HepG2 (cell line): ENCODE data around the gene NUP153. TPM values are rescaled to one million over a fixed set of nuclear protein-coding genes. Genes with fewer than 3 reads are reported as not detected.

ENCODE experiments used
- ATAC-seq: fragments of 200-7000 bp; cut with Tn5 transposase; 3 replicates; pipeline ENCODE4 v1.9.1; 2020; ENCODE audit warnings: mild to moderate bottlenecking, moderate library complexity
- BruUV-seq: library from RNA; stranded (reverse); fragments of 400-500 nt; replicated peaks from 2 replicates; lab custom pipeline; 2021; lab: Mats Ljungman, UMichigan
- CTCF ChIA-PET: fragments of 300-600 bp; formaldehyde crosslinking; extraction: SDS; loops from one replicate; lab custom pipeline; 2021; ENCODE audit warnings: low total read pairs, inconsistent platforms, low intra/inter-chr PET ratio; lab: Yijun Ruan, JAX
- POLR2A ChIA-PET: fragments of 350-600 bp; sonication (Branson Sonifier 250); formaldehyde crosslinking; loops from one replicate; lab custom pipeline; 2020; ENCODE audit warnings: antibody characterized with exemption, inconsistent platforms; lab: Yijun Ruan, JAX
- DNase-seq: peaks from one replicate; pipeline ENCODE4 v3.0.0-alpha.2; 2015; ENCODE audit warnings: low spot score
- FAIRE-seq: peaks from 3 replicates; lab custom pipeline; 2011; peaks lifted over from hg19 to GRCh38; lab: Jason Lieb, UNC
- H2AFZ ChIP-seq: one replicate; pipeline ENCODE4 v1.6.1; 2011; ENCODE audit warnings: low read length, inconsistent platforms
- H3K27ac ChIP-seq: fragments of 300-600 bp; 3 replicates; pipeline ENCODE4 v1.8.0; 2011; ENCODE audit warnings: mixed run types, mild to moderate bottlenecking, mixed read lengths, low read length, inconsistent platforms; ENCODE audit not compliant: insufficient read depth; ENCODE audit errors: extremely low read length
- H3K27me3 ChIP-seq, 2 experiments: fragments of 200-600 bp in 1 of 2; 2 replicates in 1 of 2; 3 replicates in 1 of 2; pipeline versions ENCODE4 v1.6.0 to v1.8.0; 2011; ENCODE audit warnings: low read length in 2 of 2, mild to moderate bottlenecking in 2 of 2, moderate library complexity in 2 of 2, inconsistent platforms in 1 of 2; ENCODE audit not compliant: insufficient read depth in 2 of 2, control insufficient read depth in 1 of 2
- H3K36me3 ChIP-seq, 2 experiments: fragments of 200-600 bp in 1 of 2; replicated peaks in 1 of 2; 2 replicates in 1 of 2; 3 replicates in 1 of 2; pipeline versions ENCODE4 v1.5.1 to v1.8.0; 2011; ENCODE audit warnings: low read length in 2 of 2, inconsistent platforms in 1 of 2; ENCODE audit not compliant: insufficient read depth in 2 of 2, control insufficient read depth in 1 of 2
- H3K4me1 ChIP-seq: 2 replicates; pipeline ENCODE4 v1.5.1; 2012; ENCODE audit warnings: low read length, inconsistent platforms; ENCODE audit not compliant: insufficient read depth
- H3K4me2 ChIP-seq: 2 replicates; pipeline ENCODE4 v1.6.0; 2011; ENCODE audit warnings: low read depth, low read length, inconsistent platforms
- H3K4me3 ChIP-seq, 3 experiments: fragments of 200-600 bp in 1 of 3; sonication (generic), shearing (Covaris generic) in 1 of 3; replicated peaks in 1 of 3; 2 replicates each; pipeline ENCODE4 v1.5.1; 2011 to 2016; ENCODE audit warnings: low read length in 3 of 3, inconsistent platforms in 2 of 3, low read depth in 2 of 3, mild to moderate bottlenecking in 2 of 3, control low read depth in 1 of 3, mixed read lengths in 1 of 3; ENCODE audit not compliant: insufficient read depth in 1 of 3
- H3K79me2 ChIP-seq: one replicate; pipeline ENCODE4 v1.6.1; 2011; ENCODE audit warnings: low read length, inconsistent platforms; ENCODE audit not compliant: insufficient read depth
- H3K9ac ChIP-seq: 2 replicates; pipeline ENCODE4 v1.6.0; 2011; ENCODE audit warnings: mild to moderate bottlenecking, low read depth, low read length, inconsistent platforms; ENCODE audit not compliant: insufficient read depth
- H3K9me3 ChIP-seq: 2 replicates; pipeline ENCODE4 v1.5.1; 2012; ENCODE audit warnings: mild to moderate bottlenecking, low read length
- H4K20me1 ChIP-seq: 2 replicates; pipeline ENCODE4 v1.6.0; 2011; ENCODE audit warnings: inconsistent platforms, mild to moderate bottlenecking, low read length, moderate library complexity; ENCODE audit not compliant: insufficient read depth
- CEBPG ChIP-seq: IDR thresholded peaks from 2 replicates; pipeline ENCODE4 v1.6.1; 2016
- GTF2F1 ChIP-seq: fragments of 150-350 bp; IDR thresholded peaks from 2 replicates; pipeline ENCODE4 v1.6.1; 2014; ENCODE audit warnings: low read length
- HNRNPK ChIP-seq: fragments of 200-400 bp; formaldehyde crosslinking; IDR thresholded peaks from 2 replicates; pipeline ENCODE4 v1.6.1; 2018; ENCODE audit warnings: low read length, low read depth, moderate library complexity, mild to moderate bottlenecking; ENCODE audit not compliant: poor library complexity, severe bottlenecking
- SOX5 ChIP-seq: IDR thresholded peaks from 2 replicates; pipeline ENCODE4 v1.6.1; 2016; ENCODE audit warnings: borderline replicate concordance
- ZNF225 ChIP-seq: sonication (generic); formaldehyde crosslinking; IDR thresholded peaks from 2 replicates; pipeline ENCODE4 v1.4.0; 2020; ENCODE audit warnings: mild to moderate bottlenecking, missing genetic modification reagents
- ZNF230 ChIP-seq: sonication (generic); formaldehyde crosslinking; IDR thresholded peaks from 2 replicates; pipeline ENCODE4 v1.4.0; 2020; ENCODE audit warnings: mild to moderate bottlenecking, missing genetic modification reagents
- ZNF382 ChIP-seq: sonication (generic); formaldehyde crosslinking; IDR thresholded peaks from 2 replicates; pipeline ENCODE4 v1.5.0; 2020; ENCODE audit warnings: missing genetic modification reagents, mild to moderate bottlenecking, borderline replicate concordance
- ZNF431 ChIP-seq: sonication (generic); formaldehyde crosslinking; IDR thresholded peaks from 2 replicates; pipeline ENCODE4 v1.9.0; 2022; ENCODE audit warnings: missing genetic modification reagents, low read depth, mild to moderate bottlenecking, borderline replicate concordance
- WGBS: methylation state at CpG from one replicate; pipeline ENCODE4 v1.1.6; 2017; ENCODE audit warnings: low lambda C conversion rate; 5-methylcytosine and 5-hydroxymethylcytosine counted together
- in situ Hi-C: cut with HindIII; loops from 2 replicates; pipeline ENCODE4 v1.10.0; 2017; ENCODE audit warnings: low pct_unique_long_range_greater_than_20kb; ENCODE audit not compliant: extremely low pct_ligation_motif_present
- intact Hi-C: fragments of 100-400 bp; cut with micrococcal nuclease; formaldehyde crosslinking; loops from one replicate; pipeline ENCODE4 v1.10.0; 2022; ENCODE audit not compliant: unreplicated experiment
- polyA plus RNA-seq, 8 experiments: library from polyadenylated mRNA; depleted of rRNA in 3 of 8; stranded (reverse) in 7 of 8; unstranded in 1 of 8; fragments of >200 nt; fragmentation: Illumina TruSeq in 4 of 8; extraction: Trizol in 4 of 8; gene quantifications; 2 replicates each; pipeline versions ENCODE4 v1.2.1 to v1.2.3, GENCODE V29; 2011 to 2016; ENCODE audit warnings: low read depth in 4 of 8, missing spikeins in 1 of 8, mixed read lengths in 1 of 8; ENCODE audit not compliant: insufficient read depth in 1 of 8
- total RNA-seq, 5 experiments: library from RNA; depleted of rRNA; stranded (reverse); fragments of >200 nt; fragmentation: Illumina TruSeq; extraction: Trizol; gene quantifications; 2 replicates each; pipeline ENCODE4 v1.2.3, GENCODE V29; 2016; ENCODE audit warnings: low read depth in 1 of 5
- TF ChIP-seq, protein P1 (sequence below): sonication (generic); formaldehyde crosslinking; IDR thresholded peaks from 2 replicates; pipeline ENCODE4 v1.4.0; 2020; ENCODE audit warnings: missing genetic modification reagents, borderline replicate concordance
- TF ChIP-seq, protein P2 (sequence below): sonication (generic); formaldehyde crosslinking; IDR thresholded peaks from 2 replicates; pipeline ENCODE4 v1.8.1; 2023; ENCODE audit warnings: mild to moderate bottlenecking, missing genetic modification reagents
- TF ChIP-seq, protein P3 (sequence below): sonication (generic); formaldehyde crosslinking; IDR thresholded peaks from 2 replicates; pipeline ENCODE4 v1.5.0; 2020; ENCODE audit warnings: mild to moderate bottlenecking, missing genetic modification reagents
- TF ChIP-seq, protein P4 (sequence below): IDR thresholded peaks from 2 replicates; pipeline ENCODE4 v1.6.1; 2016; ENCODE audit warnings: control low read depth
- TF ChIP-seq, protein P5 (sequence below): sonication (generic); formaldehyde crosslinking; IDR thresholded peaks from 2 replicates; pipeline ENCODE4 v1.4.0; 2020; ENCODE audit warnings: missing genetic modification reagents

NUP153 gene
- total and polyA plus RNA-seq, 2 of the 13 experiments (the other 11 are each of a cell fraction or from before 2014, with no cell fraction given), result 29.8 to 55.2 TPM

DNA sequence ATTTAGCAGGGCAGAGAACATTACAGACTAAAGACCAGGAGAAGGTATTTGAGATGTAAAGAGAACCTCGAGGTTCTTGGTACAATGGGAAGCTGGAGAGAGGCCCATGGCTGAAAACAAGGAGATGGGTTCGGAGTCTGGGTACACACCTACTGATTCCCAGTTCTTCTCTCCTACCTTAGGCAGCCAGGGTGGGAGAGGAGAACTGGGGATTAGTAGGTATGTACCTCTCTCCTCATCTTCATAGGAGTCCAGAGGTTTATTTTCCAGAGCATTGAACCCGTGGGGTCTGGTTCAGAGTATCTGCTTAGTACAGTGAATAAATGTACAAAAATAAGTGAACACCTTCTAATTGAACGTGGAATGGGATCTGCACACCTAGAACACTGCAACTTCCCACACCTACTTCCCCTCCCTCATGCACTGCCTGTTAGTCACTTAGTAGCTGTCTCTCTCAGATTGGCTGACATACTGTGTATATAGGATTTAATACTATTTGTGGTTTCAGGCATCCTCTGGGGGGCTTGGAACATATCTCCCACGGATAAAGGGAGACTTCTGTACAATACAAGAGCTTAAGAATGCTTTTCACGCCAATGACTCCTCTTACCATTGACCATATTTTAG is 23.5 kb upstream of the NUP153 start:
- in situ Hi-C loops, result no loop called here
- POLR2A ChIA-PET, result no interaction called here
- CTCF ChIA-PET, result no interaction called here
- no peaks in the 10 kb centered on the region for H3K27me3 ChIP-seq
- no peaks in the 10 kb centered on the region for H4K20me1 ChIP-seq
- H3K36me3 ChIP-seq, result no peaks in the 10 kb centered on the region
- no peaks in the 10 kb centered on the region for H3K79me2 ChIP-seq
- H3K4me2 ChIP-seq, result no peak overlapping the region
- H3K9me3 ChIP-seq, result no peaks in the 10 kb centered on the region
- no peak overlapping the region for H3K27ac ChIP-seq
- DNase-seq, result no peak
- FAIRE-seq, result no peak
- H2AFZ ChIP-seq, result no peak overlapping the region
- H3K9ac ChIP-seq, result no peak overlapping the region
- BruUV-seq, result no TSS peak
- 24% methylated on average over 6 of the region's 6 CpGs for WGBS
- peak; percentile 29; the same call in 1 of the 3 replicates for ATAC-seq
- intact Hi-C loops, result no loop called here
- no peak overlapping the region for H3K4me3 ChIP-seq
- peaks cover 14% of the 10 kb centered on the region for H3K4me1 ChIP-seq
- TF ChIP-seq, protein P1, sequence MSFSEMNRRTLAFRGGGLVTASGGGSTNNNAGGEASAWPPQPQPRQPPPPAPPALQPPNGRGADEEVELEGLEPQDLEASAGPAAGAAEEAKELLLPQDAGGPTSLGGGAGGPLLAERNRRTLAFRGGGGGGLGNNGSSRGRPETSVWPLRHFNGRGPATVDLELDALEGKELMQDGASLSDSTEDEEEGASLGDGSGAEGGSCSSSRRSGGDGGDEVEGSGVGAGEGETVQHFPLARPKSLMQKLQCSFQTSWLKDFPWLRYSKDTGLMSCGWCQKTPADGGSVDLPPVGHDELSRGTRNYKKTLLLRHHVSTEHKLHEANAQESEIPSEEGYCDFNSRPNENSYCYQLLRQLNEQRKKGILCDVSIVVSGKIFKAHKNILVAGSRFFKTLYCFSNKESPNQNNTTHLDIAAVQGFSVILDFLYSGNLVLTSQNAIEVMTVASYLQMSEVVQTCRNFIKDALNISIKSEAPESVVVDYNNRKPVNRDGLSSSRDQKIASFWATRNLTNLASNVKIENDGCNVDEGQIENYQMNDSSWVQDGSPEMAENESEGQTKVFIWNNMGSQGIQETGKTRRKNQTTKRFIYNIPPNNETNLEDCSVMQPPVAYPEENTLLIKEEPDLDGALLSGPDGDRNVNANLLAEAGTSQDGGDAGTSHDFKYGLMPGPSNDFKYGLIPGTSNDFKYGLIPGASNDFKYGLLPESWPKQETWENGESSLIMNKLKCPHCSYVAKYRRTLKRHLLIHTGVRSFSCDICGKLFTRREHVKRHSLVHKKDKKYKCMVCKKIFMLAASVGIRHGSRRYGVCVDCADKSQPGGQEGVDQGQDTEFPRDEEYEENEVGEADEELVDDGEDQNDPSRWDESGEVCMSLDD (CRISPR knock-in tag), result no peak
- no peak for TF ChIP-seq ZNF225 (CRISPR knock-in tag)
- TF ChIP-seq SOX5 (CRISPR knock-in tag), result no peak
- TF ChIP-seq ZNF431 (CRISPR knock-in tag), result no peak
- TF ChIP-seq, protein P2, sequence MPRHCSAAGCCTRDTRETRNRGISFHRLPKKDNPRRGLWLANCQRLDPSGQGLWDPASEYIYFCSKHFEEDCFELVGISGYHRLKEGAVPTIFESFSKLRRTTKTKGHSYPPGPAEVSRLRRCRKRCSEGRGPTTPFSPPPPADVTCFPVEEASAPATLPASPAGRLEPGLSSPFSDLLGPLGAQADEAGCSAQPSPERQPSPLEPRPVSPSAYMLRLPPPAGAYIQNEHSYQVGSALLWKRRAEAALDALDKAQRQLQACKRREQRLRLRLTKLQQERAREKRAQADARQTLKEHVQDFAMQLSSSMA (CRISPR knock-in tag), result no peak
- TF ChIP-seq HNRNPK, result no peak
- TF ChIP-seq, protein P3, sequence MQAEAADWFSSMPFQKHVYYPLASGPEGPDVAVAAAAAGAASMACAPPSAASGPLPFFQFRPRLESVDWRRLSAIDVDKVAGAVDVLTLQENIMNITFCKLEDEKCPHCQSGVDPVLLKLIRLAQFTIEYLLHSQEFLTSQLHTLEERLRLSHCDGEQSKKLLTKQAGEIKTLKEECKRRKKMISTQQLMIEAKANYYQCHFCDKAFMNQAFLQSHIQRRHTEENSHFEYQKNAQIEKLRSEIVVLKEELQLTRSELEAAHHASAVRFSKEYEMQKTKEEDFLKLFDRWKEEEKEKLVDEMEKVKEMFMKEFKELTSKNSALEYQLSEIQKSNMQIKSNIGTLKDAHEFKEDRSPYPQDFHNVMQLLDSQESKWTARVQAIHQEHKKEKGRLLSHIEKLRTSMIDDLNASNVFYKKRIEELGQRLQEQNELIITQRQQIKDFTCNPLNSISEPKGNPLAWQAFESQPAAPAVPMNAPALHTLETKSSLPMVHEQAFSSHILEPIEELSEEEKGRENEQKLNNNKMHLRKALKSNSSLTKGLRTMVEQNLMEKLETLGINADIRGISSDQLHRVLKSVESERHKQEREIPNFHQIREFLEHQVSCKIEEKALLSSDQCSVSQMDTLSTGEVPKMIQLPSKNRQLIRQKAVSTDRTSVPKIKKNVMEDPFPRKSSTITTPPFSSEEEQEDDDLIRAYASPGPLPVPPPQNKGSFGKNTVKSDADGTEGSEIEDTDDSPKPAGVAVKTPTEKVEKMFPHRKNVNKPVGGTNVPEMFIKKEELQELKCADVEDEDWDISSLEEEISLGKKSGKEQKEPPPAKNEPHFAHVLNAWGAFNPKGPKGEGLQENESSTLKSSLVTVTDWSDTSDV (CRISPR knock-in tag), result no peak
- no peak for TF ChIP-seq CEBPG (CRISPR knock-in tag)
- TF ChIP-seq ZNF382 (CRISPR knock-in tag), result no peak
- no peak for TF ChIP-seq GTF2F1
- no peak for TF ChIP-seq ZNF230 (CRISPR knock-in tag)
- TF ChIP-seq, protein P4, sequence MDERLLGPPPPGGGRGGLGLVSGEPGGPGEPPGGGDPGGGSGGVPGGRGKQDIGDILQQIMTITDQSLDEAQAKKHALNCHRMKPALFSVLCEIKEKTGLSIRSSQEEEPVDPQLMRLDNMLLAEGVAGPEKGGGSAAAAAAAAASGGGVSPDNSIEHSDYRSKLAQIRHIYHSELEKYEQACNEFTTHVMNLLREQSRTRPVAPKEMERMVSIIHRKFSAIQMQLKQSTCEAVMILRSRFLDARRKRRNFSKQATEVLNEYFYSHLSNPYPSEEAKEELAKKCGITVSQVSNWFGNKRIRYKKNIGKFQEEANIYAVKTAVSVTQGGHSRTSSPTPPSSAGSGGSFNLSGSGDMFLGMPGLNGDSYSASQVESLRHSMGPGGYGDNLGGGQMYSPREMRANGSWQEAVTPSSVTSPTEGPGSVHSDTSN (CRISPR knock-in tag), result no peak
- TF ChIP-seq, protein P5, sequence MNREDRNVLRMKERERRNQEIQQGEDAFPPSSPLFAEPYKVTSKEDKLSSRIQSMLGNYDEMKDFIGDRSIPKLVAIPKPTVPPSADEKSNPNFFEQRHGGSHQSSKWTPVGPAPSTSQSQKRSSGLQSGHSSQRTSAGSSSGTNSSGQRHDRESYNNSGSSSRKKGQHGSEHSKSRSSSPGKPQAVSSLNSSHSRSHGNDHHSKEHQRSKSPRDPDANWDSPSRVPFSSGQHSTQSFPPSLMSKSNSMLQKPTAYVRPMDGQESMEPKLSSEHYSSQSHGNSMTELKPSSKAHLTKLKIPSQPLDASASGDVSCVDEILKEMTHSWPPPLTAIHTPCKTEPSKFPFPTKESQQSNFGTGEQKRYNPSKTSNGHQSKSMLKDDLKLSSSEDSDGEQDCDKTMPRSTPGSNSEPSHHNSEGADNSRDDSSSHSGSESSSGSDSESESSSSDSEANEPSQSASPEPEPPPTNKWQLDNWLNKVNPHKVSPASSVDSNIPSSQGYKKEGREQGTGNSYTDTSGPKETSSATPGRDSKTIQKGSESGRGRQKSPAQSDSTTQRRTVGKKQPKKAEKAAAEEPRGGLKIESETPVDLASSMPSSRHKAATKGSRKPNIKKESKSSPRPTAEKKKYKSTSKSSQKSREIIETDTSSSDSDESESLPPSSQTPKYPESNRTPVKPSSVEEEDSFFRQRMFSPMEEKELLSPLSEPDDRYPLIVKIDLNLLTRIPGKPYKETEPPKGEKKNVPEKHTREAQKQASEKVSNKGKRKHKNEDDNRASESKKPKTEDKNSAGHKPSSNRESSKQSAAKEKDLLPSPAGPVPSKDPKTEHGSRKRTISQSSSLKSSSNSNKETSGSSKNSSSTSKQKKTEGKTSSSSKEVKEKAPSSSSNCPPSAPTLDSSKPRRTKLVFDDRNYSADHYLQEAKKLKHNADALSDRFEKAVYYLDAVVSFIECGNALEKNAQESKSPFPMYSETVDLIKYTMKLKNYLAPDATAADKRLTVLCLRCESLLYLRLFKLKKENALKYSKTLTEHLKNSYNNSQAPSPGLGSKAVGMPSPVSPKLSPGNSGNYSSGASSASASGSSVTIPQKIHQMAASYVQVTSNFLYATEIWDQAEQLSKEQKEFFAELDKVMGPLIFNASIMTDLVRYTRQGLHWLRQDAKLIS, result no peak
